HAP-1 (cell line): Measurements from ENCODE around the gene MPC2.
"Not testable (repeated sequence)": the region's sequence is repeated elsewhere in the genome, so short reads cannot be mapped to it uniquely, and the experiment has no call there.

Source experiments
- DNase-seq, 2 experiments: peaks; one replicate each; pipeline ENCODE4 v3.0.0-alpha.2; 2016 to 2020; ENCODE audit warnings: low spot score in 2 of 2
- H3K27me3 ChIP-seq: fragments of 250-450 bp; sonication (Bioruptor Pico); 2 replicates; pipeline ENCODE4 v1.5.1; 2020; ENCODE audit warnings: low read depth, mild to moderate bottlenecking, moderate library complexity
- H3K36me3 ChIP-seq: fragments of 250-450 bp; sonication (Bioruptor Pico); replicated peaks from 2 replicates; pipeline ENCODE4 v1.5.1; 2020; ENCODE audit warnings: mild to moderate bottlenecking
- H3K4me1 ChIP-seq: fragments of 250-450 bp; sonication (Bioruptor Pico); 2 replicates; pipeline ENCODE4 v1.5.1; 2020; ENCODE audit warnings: mild to moderate bottlenecking
- H3K4me3 ChIP-seq: fragments of 250-450 bp; sonication (Bioruptor Pico); 2 replicates; pipeline ENCODE4 v1.5.1; 2020; ENCODE audit warnings: mild to moderate bottlenecking, moderate library complexity
- H3K9me3 ChIP-seq: fragments of 250-450 bp; sonication (Bioruptor Pico); 2 replicates; pipeline ENCODE4 v1.5.1; 2020; ENCODE audit warnings: mild to moderate bottlenecking, moderate library complexity
- in situ Hi-C: fragments of 300-500 bp; cut with MboI; formaldehyde crosslinking; loops from 3 replicates; pipeline ENCODE4 v1.14.3; 2020; ENCODE audit warnings: low sequenced_read_pairs, inconsistent platforms, mixed read lengths

MPC2 gene

GRCh38 chr1:167878372-167879160, 58.3 kb downstream of the MPC2 start:
- peaks cover 14% of the 10 kb centered on the region for H3K4me1 ChIP-seq
- DNase-seq: no peak
- H3K36me3 ChIP-seq: no peaks in the 10 kb centered on the region
- H3K4me3 ChIP-seq: no peak overlapping the region
- in situ Hi-C loops: no loop called here
- no peaks in the 10 kb centered on the region for H3K9me3 ChIP-seq
- H3K27me3 ChIP-seq: no peaks in the 10 kb centered on the region

- Histone ChIP-seq H3K9me3 (no peaks in the 10 kb centered on the region), H3K36me3 (no peaks in the 10 kb centered on the region), H3K4me3 (no peak overlapping the region), H3K27me3 (no peaks in the 10 kb centered on the region), H3K4me1 (peaks cover 15% of the 10 kb centered on the region)
- DNase-seq: no peak
- in situ Hi-C loops: no loop called here
Observed at GRCh38 chr1:167876597-167877175, 60.2 kb downstream of the MPC2 start.

- Histone ChIP-seq H3K4me3 (no peak overlapping the region), H3K9me3 (no peaks in the 10 kb centered on the region), H3K4me1 (peaks cover 25% of the 10 kb centered on the region), H3K27me3 (no peaks in the 10 kb centered on the region), H3K36me3 (no peaks in the 10 kb centered on the region)
- in situ Hi-C loops: no loop called here
- no peak for DNase-seq
Observed at GRCh38 chr1:167871331-167871730, 65.5 kb downstream of the MPC2 start.

- in situ Hi-C loops, H3K36me3 ChIP-seq, H3K9me3 ChIP-seq, H3K4me3 ChIP-seq, DNase-seq, H3K27me3 ChIP-seq: not testable (repeated sequence)
- H3K4me1 ChIP-seq: peaks cover 11% of the 10 kb centered on the region
Observed at GRCh38 chr1:167869157-167870001, 67.5 kb downstream of the MPC2 start.

- in situ Hi-C loops, H3K9me3 ChIP-seq, H3K27me3 ChIP-seq, H3K4me3 ChIP-seq, H3K36me3 ChIP-seq, DNase-seq: not testable (repeated sequence)
- peaks cover 12% of the 10 kb centered on the region for H3K4me1 ChIP-seq
Observed at GRCh38 chr1:167866739-167867414, 70.0 kb downstream of the MPC2 start.
